Measurements from ENCODE around the gene RAB5A.
"Not testable (repeated sequence)": the region's sequence is repeated elsewhere in the genome, so short reads cannot be mapped to it uniquely, and the experiment has no call there.

The RAB5A gene

GRCh38 chr3:19948226-19948591, 1.3 kb downstream of the RAB5A start:
- DNase-seq, result no peak

- no peak for DNase-seq
These were observed 3.4 kb downstream of the RAB5A start for GRCh38 chr3:19950316-19950715.

GRCh38 chr3:19954676-19955075, 7.8 kb downstream of the RAB5A start:
- DNase-seq, result no peak

- DNase-seq, result not testable (repeated sequence)
These were observed 10.5 kb downstream of the RAB5A start for GRCh38 chr3:19957354-19957753.

GRCh38 chr3:19959505-19959904, 12.6 kb downstream of the RAB5A start:
- no peak for DNase-seq

- DNase-seq, result no peak
These were observed 13.8 kb downstream of the RAB5A start for GRCh38 chr3:19960696-19961095.

GRCh38 chr3:19961960-19962359, 15.1 kb downstream of the RAB5A start:
- no peak for DNase-seq

GRCh38 chr3:19967208-19967607, 20.3 kb downstream of the RAB5A start:
- no peak for DNase-seq

GRCh38 chr3:19967812-19968211, 20.9 kb downstream of the RAB5A start:
- no peak for DNase-seq

GRCh38 chr3:19970327-19970726, 23.4 kb downstream of the RAB5A start:
- DNase-seq, result no peak

- DNase-seq, result no peak
These were observed 25.2 kb downstream of the RAB5A start for GRCh38 chr3:19972054-19972453.

GRCh38 chr3:19988904-19989303, 42.0 kb downstream of the RAB5A start:
- not testable (repeated sequence) for DNase-seq

- no peak for DNase-seq
These were observed 47.9 kb downstream of the RAB5A start for GRCh38 chr3:19994796-19995195.

- DNase-seq, result no peak
These were observed 50.6 kb downstream of the RAB5A start for GRCh38 chr3:19997502-19997901.

- DNase-seq, result no peak
These were observed 55.0 kb downstream of the RAB5A start for GRCh38 chr3:20001932-20002331.

GRCh38 chr3:20007960-20008359, 61.1 kb downstream of the RAB5A start:
- no peak for DNase-seq

GRCh38 chr3:20008646-20009045, 61.7 kb downstream of the RAB5A start:
- no peak for DNase-seq

GRCh38 chr3:20012164-20012563, 65.3 kb downstream of the RAB5A start, which contains the start of gene PP2D1:
TSS of gene PP2D1 (minus strand) at chr3:20012264. CDS start at chr3:20012072, 192 bp downstream.
- no peak for DNase-seq

GRCh38 chr3:20013396-20013795, 66.5 kb downstream of the RAB5A start:
- DNase-seq, result no peak

GRCh38 chr3:20015525-20015924, 68.6 kb downstream of the RAB5A start:
- DNase-seq, result no peak

GRCh38 chr3:20016076-20016475, 69.2 kb downstream of the RAB5A start:
- not testable (repeated sequence) for DNase-seq

GRCh38 chr3:20022954-20023622, 76.2 kb downstream of the RAB5A start:
- DNase-seq, result no peak

- DNase-seq, result no peak
These were observed 76.9 kb downstream of the RAB5A start for GRCh38 chr3:20023623-20024405.

GRCh38 chr3:20027136-20027535, 80.2 kb downstream of the RAB5A start:
- no peak for DNase-seq
